K562 (cell line): ENCODE data around the gene SEC22C. TPM values are rescaled to one million over a fixed set of nuclear protein-coding genes. Genes with fewer than 3 reads are reported as not detected.

Source experiments
- CREB3 ChIP-seq: fragments of 450-650 bp; conservative IDR thresholded peaks from 2 replicates; pipeline ENCODE4 v1.6.1; 2016; ENCODE audit warnings: missing genetic modification characterization, low read depth, mild to moderate bottlenecking, missing compliant biosample characterization, moderate library complexity
- CREBBP ChIP-seq: IDR thresholded peaks from one replicate; pipeline ENCODE4 v1.6.1; 2012; ENCODE audit warnings: low read depth, mild to moderate bottlenecking, control low read depth, inconsistent platforms, low read length
- DNMT1 ChIP-seq: fragments of 450-650 bp; IDR thresholded peaks from 2 replicates; pipeline ENCODE4 v1.6.1; 2016; ENCODE audit warnings: antibody characterized with exemption, mild to moderate bottlenecking
- FOXJ3 ChIP-seq: sonication (generic); formaldehyde crosslinking; IDR thresholded peaks from 2 replicates; pipeline ENCODE4 v1.4.0; 2020; ENCODE audit warnings: mild to moderate bottlenecking, missing genetic modification reagents
- GATAD2B ChIP-seq: fragments of 450-650 bp; IDR thresholded peaks from 2 replicates; pipeline ENCODE4 v1.6.1; 2017; ENCODE audit warnings: mild to moderate bottlenecking, borderline replicate concordance
- HDAC1 ChIP-seq, 2 experiments: fragments of 450-650 bp; IDR thresholded peaks; 2 replicates each; pipeline ENCODE4 v1.6.1; 2016 to 2017; ENCODE audit warnings: inconsistent platforms in 1 of 2, mild to moderate bottlenecking in 1 of 2, moderate library complexity in 1 of 2
- HDAC2 ChIP-seq: fragments of 450-650 bp; IDR thresholded peaks from 2 replicates; pipeline ENCODE4 v1.6.1; 2016; ENCODE audit warnings: mild to moderate bottlenecking
- KHSRP ChIP-seq: fragments of 450-650 bp; IDR thresholded peaks from 2 replicates; pipeline ENCODE4 v1.6.1; 2017
- NFIC ChIP-seq: fragments of 450-650 bp; IDR thresholded peaks from 2 replicates; pipeline ENCODE4 v1.6.1; 2017; ENCODE audit warnings: mild to moderate bottlenecking, inconsistent platforms
- NKRF ChIP-seq: fragments of 450-650 bp; IDR thresholded peaks from 2 replicates; pipeline ENCODE4 v1.6.1; 2016; ENCODE audit warnings: borderline replicate concordance
- POLR2A ChIP-seq: fragments of 450-650 bp; conservative IDR thresholded peaks from 2 replicates; pipeline ENCODE4 v1.6.1; 2016
- RB1 ChIP-seq: fragments of 450-650 bp; IDR thresholded peaks from 2 replicates; pipeline ENCODE4 v1.6.1; 2017; ENCODE audit warnings: low read depth, mild to moderate bottlenecking
- RBM14 ChIP-seq: fragments of 200-400 bp; formaldehyde crosslinking; IDR thresholded peaks from 2 replicates; pipeline ENCODE4 v1.6.1; 2018; ENCODE audit warnings: low read depth, mild to moderate bottlenecking, low read length, moderate library complexity, borderline replicate concordance; ENCODE audit not compliant: insufficient read depth
- RFX5 ChIP-seq: IDR thresholded peaks from 2 replicates; pipeline ENCODE4 v1.6.1; 2011; ENCODE audit warnings: low read depth, mild to moderate bottlenecking, improper control_type of control experiment, low read length
- TOE1 ChIP-seq, 2 experiments: fragments of 450-650 bp in 1 of 2; sonication (generic) in 1 of 2; formaldehyde crosslinking in 1 of 2; IDR thresholded peaks; 2 replicates each; pipeline versions ENCODE4 v1.7.1 to v1.8.0; 2016 to 2022; ENCODE audit warnings: borderline replicate concordance in 2 of 2, mild to moderate bottlenecking in 2 of 2, antibody characterized with exemption in 1 of 2, inconsistent platforms in 1 of 2, low read depth in 1 of 2, missing genetic modification reagents in 1 of 2, moderate library complexity in 1 of 2
- ZNF174 ChIP-seq: fragments of 250-450 bp; sonication (Bioruptor Pico); IDR thresholded peaks from 2 replicates; pipeline ENCODE4 v1.4.0; 2020; ENCODE audit warnings: mild to moderate bottlenecking
- polyA plus RNA-seq, 8 experiments: library from polyadenylated mRNA; depleted of rRNA in 4 of 8; stranded (reverse) in 5 of 8; unstranded in 3 of 8; fragments of >200 nt; fragmentation: Nextera tagmentation in 2 of 8; fragmentation: Illumina TruSeq in 1 of 8; extraction: Ambion mirVana in 2 of 8; extraction: Trizol in 1 of 8; gene quantifications; 2 replicates each; pipeline versions ENCODE4 v1.2.1 to v1.2.3, GENCODE V29; 2011 to 2014; ENCODE audit warnings: inconsistent platforms in 1 of 8, missing spikeins in 1 of 8
- total RNA-seq, 7 experiments: library from RNA; depleted of rRNA in 6 of 7; stranded (reverse); fragments of >200 nt in 6 of 7; fragmentation: Illumina TruSeq in 2 of 7; extraction: Trizol in 2 of 7; gene quantifications; 2 replicates each; pipeline versions ENCODE4 v1.2.1 to v1.2.3, GENCODE V29; 2011 to 2021; ENCODE audit warnings: low replicate concordance in 1 of 7
- TF ChIP-seq, protein P1 (sequence below): fragments of 250-450 bp; sonication (Bioruptor Pico); IDR thresholded peaks from 2 replicates; pipeline ENCODE4 v1.8.0; 2022; ENCODE audit warnings: inconsistent platforms, mild to moderate bottlenecking, moderate library complexity, borderline replicate concordance
- TF ChIP-seq, protein P2 (sequence below): fragments of 450-650 bp; IDR thresholded peaks from 2 replicates; pipeline ENCODE4 v1.6.1; 2016
- TF ChIP-seq, protein P3 (sequence below): fragments of 450-650 bp; conservative IDR thresholded peaks from 2 replicates; pipeline ENCODE4 v1.6.1; 2016; ENCODE audit warnings: missing genetic modification characterization, low read depth, mild to moderate bottlenecking, control low read depth, missing compliant biosample characterization
- TF ChIP-seq, protein P4 (sequence below): fragments of 250-450 bp; sonication (Bioruptor Pico); IDR thresholded peaks from 2 replicates; pipeline ENCODE4 v1.5.0; 2021

SEC22C gene
- total and polyA plus RNA-seq, 9 of the 15 experiments (the other 6 are each of a cell fraction or from before 2014, with no cell fraction given) = 35.6 to 68.4 (median 50.7) TPM

DNA sequence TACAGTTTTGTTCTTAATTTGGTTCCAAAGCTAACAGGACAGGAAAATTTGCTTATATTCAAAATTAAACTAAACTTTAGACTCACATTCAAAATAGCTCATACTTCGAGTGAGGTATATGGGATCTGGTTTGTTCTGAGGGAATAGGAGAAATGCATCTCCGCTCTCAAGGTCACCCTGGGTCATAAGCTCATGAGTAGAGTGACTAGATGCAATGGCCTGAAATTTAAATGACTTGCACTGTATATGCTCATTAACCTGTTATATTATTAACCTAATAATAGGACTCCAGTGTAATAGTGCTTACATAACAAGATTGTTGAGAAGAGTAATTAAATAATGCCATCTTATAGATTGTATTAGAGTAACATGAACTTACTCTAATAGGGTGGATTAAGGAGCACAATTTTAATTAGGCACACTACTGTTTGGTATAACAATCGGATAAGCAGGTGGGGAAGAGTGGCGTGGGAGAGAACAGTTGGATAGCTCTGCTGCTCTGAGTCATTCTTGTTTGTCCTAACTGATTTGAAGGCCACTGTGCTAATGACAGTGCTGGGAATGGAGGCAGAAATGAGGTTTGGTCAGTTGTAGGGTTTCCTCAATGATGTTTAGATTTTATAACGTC lies 23.9 kb upstream of the SEC22C start (continued):
- no peak for TF ChIP-seq TOE1 (IDR thresholded peaks at IDR 0.05; ENCODE audit: borderline replicate concordance)
- no peak for TF ChIP-seq TOE1 (CRISPR knock-in tag; IDR thresholded peaks at IDR 0.05; ENCODE audit: borderline replicate concordance, low read depth)
- no peak for TF ChIP-seq POLR2A
- no peak for TF ChIP-seq DNMT1
- no peak for TF ChIP-seq CREB3 (tag)
- 0 out of 2 replicates have a peak, but pooled peaks have one; percentile 70 for TF ChIP-seq HDAC2
- TF ChIP-seq NKRF = no peak
- TF ChIP-seq RFX5 = no peak
- TF ChIP-seq, protein P1, sequence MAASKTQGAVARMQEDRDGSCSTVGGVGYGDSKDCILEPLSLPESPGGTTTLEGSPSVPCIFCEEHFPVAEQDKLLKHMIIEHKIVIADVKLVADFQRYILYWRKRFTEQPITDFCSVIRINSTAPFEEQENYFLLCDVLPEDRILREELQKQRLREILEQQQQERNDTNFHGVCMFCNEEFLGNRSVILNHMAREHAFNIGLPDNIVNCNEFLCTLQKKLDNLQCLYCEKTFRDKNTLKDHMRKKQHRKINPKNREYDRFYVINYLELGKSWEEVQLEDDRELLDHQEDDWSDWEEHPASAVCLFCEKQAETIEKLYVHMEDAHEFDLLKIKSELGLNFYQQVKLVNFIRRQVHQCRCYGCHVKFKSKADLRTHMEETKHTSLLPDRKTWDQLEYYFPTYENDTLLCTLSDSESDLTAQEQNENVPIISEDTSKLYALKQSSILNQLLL (CRISPR knock-in tag) = no peak
- TF ChIP-seq HDAC1 (IDR thresholded peaks at IDR 0.05) = peak in 1 of 2 experiments; percentile 88; a peak in 2 of 4 replicates
- no peak for TF ChIP-seq RBM14
- peak; percentile 37 for TF ChIP-seq NFIC
- no peak for TF ChIP-seq KHSRP
- peak; percentile 39; the same call in 1 of the 2 replicates for TF ChIP-seq GATAD2B
- TF ChIP-seq, protein P2, sequence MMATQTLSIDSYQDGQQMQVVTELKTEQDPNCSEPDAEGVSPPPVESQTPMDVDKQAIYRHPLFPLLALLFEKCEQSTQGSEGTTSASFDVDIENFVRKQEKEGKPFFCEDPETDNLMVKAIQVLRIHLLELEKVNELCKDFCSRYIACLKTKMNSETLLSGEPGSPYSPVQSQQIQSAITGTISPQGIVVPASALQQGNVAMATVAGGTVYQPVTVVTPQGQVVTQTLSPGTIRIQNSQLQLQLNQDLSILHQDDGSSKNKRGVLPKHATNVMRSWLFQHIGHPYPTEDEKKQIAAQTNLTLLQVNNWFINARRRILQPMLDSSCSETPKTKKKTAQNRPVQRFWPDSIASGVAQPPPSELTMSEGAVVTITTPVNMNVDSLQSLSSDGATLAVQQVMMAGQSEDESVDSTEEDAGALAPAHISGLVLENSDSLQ = peak; percentile 84
- TF ChIP-seq RB1 = no peak
- TF ChIP-seq, protein P3, sequence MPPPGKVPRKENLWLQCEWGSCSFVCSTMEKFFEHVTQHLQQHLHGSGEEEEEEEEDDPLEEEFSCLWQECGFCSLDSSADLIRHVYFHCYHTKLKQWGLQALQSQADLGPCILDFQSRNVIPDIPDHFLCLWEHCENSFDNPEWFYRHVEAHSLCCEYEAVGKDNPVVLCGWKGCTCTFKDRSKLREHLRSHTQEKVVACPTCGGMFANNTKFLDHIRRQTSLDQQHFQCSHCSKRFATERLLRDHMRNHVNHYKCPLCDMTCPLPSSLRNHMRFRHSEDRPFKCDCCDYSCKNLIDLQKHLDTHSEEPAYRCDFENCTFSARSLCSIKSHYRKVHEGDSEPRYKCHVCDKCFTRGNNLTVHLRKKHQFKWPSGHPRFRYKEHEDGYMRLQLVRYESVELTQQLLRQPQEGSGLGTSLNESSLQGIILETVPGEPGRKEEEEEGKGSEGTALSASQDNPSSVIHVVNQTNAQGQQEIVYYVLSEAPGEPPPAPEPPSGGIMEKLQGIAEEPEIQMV (tag) = no peak
- no peak for TF ChIP-seq FOXJ3 (CRISPR knock-in tag)
- TF ChIP-seq ZNF174 (CRISPR knock-in tag) = no peak
- TF ChIP-seq, protein P4, sequence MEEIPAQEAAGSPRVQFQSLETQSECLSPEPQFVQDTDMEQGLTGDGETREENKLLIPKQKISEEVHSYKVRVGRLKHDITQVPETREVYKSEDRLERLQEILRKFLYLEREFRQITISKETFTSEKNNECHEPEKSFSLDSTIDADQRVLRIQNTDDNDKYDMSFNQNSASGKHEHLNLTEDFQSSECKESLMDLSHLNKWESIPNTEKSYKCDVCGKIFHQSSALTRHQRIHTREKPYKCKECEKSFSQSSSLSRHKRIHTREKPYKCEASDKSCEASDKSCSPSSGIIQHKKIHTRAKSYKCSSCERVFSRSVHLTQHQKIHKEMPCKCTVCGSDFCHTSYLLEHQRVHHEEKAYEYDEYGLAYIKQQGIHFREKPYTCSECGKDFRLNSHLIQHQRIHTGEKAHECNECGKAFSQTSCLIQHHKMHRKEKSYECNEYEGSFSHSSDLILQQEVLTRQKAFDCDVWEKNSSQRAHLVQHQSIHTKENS (CRISPR knock-in tag) = no peak
- no peak for TF ChIP-seq CREBBP
